Skeletal muscle satellite cell (primary cell): ENCODE measurements around the gene SPACA7.

Source experiments
- H3K27me3 ChIP-seq: 2 replicates; pipeline ENCODE4 v1.7.0; 2013; ENCODE audit warnings: low read length; ENCODE audit not compliant: control insufficient read depth, insufficient read depth
- H3K36me3 ChIP-seq: 2 replicates; pipeline ENCODE4 v1.7.0; 2013; ENCODE audit warnings: mild to moderate bottlenecking, control low read depth, low read length; ENCODE audit not compliant: insufficient read depth
- H3K4me1 ChIP-seq: 2 replicates; pipeline ENCODE4 v1.7.0; 2013; ENCODE audit warnings: low read length; ENCODE audit not compliant: control insufficient read depth, insufficient read depth
- H3K4me2 ChIP-seq: 2 replicates; pipeline ENCODE4 v1.7.0; 2013; ENCODE audit warnings: mild to moderate bottlenecking, low read length
- H3K4me3 ChIP-seq: 2 replicates; pipeline ENCODE4 v1.7.0; 2013; ENCODE audit warnings: low read length
- H3K9ac ChIP-seq: 2 replicates; pipeline ENCODE4 v1.7.0; 2013; ENCODE audit warnings: mild to moderate bottlenecking, low read depth, low read length, moderate library complexity
- H3K9me3 ChIP-seq: replicated peaks from 2 replicates; pipeline ENCODE4 v1.7.0; 2013; ENCODE audit warnings: mild to moderate bottlenecking, control low read depth, low read length

Gene SPACA7

DNA sequence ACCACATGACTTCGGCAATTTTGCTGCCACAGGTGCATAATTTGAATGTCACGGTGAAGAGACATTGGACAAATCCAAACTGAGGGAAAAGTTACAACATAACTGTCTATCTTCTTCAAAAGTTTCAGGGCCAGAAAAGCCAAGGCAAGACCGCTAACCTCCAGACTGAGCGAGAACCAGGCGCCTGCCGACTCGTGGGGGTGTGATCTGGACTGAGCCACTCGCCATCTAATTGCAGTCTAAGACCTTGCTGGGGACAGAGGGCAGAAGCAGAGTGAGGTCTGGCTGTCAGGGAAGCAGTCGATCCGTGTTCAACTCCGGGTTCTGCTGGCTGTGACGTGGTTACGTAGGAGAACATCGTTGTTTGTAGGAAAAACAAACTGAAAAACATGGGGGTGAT lies 88.6 kb downstream of the SPACA7 start:
- Histone ChIP-seq H3K27me3 (no peaks in the 10 kb centered on the region), H3K4me3 (no peak overlapping the region), H3K9me3 (no peaks in the 10 kb centered on the region), H3K4me1 (no peaks in the 10 kb centered on the region), H3K36me3 (no peaks in the 10 kb centered on the region), H3K4me2 (no peak overlapping the region), H3K9ac (no peak overlapping the region)

DNA sequence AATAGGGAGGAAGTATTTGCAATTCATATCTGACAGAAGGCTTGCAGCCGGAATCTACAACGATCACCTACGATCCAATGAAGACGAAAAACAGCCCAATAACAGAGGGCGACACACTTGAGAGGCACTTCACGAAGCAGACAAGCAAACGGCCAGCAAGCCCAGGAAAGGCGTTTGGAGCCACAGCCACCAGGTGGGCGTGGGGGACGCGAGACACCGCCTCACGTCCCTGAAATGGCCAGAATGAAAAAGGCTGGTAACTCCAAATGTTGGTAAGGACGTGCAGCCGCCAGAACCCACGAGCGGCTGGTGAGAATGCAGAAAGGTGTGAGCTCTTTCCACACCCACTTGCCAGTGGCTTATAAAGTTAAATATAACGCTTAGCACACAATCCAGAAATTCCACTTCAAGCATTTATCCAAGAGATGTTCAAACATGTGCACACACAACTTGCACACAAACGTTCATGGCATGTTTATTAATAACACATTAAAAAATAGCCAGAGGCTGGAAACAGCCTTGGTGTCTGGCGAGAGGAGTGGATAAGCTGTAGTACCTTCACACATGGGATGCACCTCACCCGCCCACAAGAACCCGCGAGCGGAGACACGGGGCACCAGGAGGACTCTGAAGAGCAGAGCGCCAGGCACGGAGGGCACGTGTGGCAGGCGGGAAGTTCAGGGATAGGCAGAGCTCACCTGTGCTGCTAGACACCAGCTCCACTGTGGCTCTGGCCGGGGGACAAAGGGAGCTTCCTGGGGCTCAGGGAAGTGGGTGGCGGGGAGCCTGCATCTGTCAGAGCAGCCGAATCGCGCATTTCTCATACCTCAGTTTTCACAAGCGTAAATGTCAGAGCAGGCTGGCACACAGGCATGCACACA lies 89.3 kb downstream of the SPACA7 start:
- Histone ChIP-seq H3K36me3 (no peaks in the 10 kb centered on the region), H3K4me1 (no peaks in the 10 kb centered on the region), H3K4me3 (no peak overlapping the region), H3K27me3 (no peaks in the 10 kb centered on the region), H3K4me2 (no peak overlapping the region), H3K9ac (no peak overlapping the region), H3K9me3 (no peaks in the 10 kb centered on the region)

- H3K27me3 ChIP-seq = no peaks in the 10 kb centered on the region
- H3K4me3 ChIP-seq = no peak overlapping the region
- no peaks in the 10 kb centered on the region for H3K36me3 ChIP-seq
- H3K4me1 ChIP-seq = no peaks in the 10 kb centered on the region
- H3K9ac ChIP-seq = no peak overlapping the region
- no peak overlapping the region for H3K4me2 ChIP-seq
- H3K9me3 ChIP-seq = no peaks in the 10 kb centered on the region
Observed at GRCh38 chr13:112466132-112467058, 90.2 kb downstream of the SPACA7 start.

- Histone ChIP-seq H3K9ac (no peak overlapping the region), H3K9me3 (no peaks in the 10 kb centered on the region), H3K4me1 (no peaks in the 10 kb centered on the region), H3K27me3 (no peaks in the 10 kb centered on the region), H3K4me2 (no peak overlapping the region), H3K36me3 (no peaks in the 10 kb centered on the region), H3K4me3 (no peak overlapping the region)
Observed at GRCh38 chr13:112467236-112467635, 91.1 kb downstream of the SPACA7 start.

DNA sequence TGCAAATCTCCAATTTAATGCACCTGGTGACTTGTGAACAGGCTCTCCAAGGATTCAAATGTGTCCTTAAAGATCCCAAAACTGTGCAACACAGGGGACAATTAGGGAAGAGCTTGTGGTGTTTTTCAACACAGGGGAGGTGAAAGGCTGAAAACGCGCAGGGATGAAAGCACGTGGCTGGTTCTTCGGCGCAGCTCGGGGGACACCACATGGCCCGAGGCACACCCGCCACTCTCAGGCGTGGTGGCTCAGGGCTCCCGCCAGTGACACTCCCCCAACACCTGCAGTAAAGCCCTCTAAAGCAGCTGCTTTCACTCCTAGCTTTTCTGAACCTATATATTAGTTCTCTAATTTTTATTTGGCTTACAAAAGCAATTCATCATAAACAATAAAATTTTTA lies 91.9 kb downstream of the SPACA7 start:
- no peaks in the 10 kb centered on the region for H3K36me3 ChIP-seq
- no peak overlapping the region for H3K4me3 ChIP-seq
- no peak overlapping the region for H3K9ac ChIP-seq
- H3K4me1 ChIP-seq = no peaks in the 10 kb centered on the region
- no peaks in the 10 kb centered on the region for H3K9me3 ChIP-seq
- no peak overlapping the region for H3K4me2 ChIP-seq
- no peaks in the 10 kb centered on the region for H3K27me3 ChIP-seq

DNA sequence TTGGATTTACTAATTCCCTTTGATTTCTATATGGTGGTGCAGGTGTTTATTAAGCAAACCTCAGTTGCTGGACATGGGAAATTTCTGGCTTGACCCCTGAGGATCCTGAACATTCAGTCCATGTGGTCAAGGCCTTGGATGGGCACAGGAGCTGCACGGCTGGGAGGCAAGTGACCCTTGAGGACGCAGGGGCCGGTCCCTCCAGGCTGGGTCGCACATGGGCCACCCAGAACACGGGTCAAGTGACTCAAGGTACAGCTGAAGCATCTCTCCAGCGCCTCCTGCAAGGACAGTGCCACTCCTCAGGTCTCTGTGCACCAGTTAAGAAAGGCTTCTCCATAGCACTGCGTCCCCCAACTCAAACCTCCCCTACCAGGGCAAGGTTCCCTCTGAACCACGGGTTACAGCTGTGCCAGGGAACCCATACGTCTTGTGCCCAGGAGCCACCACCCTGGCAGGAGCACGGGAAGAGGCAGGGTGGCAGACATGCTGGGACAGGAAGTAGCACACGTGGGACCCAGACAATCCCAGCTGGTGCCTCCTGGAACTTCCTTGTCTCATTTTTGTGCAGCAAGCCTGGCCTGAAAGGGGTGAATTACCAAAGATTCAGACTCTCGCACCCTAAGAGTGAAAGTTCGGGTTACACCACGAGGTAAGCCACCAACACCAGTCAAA lies 93.1 kb downstream of the SPACA7 start:
- Histone ChIP-seq H3K9me3 (no peaks in the 10 kb centered on the region), H3K27me3 (no peaks in the 10 kb centered on the region), H3K4me3 (no peak overlapping the region), H3K9ac (no peak overlapping the region), H3K4me1 (no peaks in the 10 kb centered on the region), H3K4me2 (no peak overlapping the region), H3K36me3 (no peaks in the 10 kb centered on the region)

DNA sequence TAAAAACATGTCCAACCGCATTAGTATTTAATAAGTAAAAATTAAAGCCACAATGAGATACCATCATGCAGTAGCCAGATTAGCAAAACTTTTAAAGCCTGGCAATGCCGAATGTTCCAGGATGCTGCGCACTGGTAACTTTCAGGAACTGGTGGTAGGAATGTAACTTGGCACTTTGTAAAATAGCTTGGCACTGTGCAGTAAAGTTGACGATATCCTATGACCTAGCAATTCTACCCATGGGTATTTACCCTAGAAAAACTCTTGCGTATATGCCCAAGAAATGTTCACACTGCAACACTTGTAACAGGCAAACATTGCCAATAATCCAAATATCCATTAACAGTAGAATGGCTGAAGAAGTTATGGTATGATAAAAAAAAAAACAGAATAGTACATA lies 97.7 kb downstream of the SPACA7 start:
- Histone ChIP-seq H3K9me3 (no peaks in the 10 kb centered on the region), H3K4me1 (no peaks in the 10 kb centered on the region), H3K36me3 (no peaks in the 10 kb centered on the region), H3K27me3 (no peaks in the 10 kb centered on the region), H3K9ac (no peak overlapping the region), H3K4me3 (no peak overlapping the region), H3K4me2 (no peak overlapping the region)

DNA sequence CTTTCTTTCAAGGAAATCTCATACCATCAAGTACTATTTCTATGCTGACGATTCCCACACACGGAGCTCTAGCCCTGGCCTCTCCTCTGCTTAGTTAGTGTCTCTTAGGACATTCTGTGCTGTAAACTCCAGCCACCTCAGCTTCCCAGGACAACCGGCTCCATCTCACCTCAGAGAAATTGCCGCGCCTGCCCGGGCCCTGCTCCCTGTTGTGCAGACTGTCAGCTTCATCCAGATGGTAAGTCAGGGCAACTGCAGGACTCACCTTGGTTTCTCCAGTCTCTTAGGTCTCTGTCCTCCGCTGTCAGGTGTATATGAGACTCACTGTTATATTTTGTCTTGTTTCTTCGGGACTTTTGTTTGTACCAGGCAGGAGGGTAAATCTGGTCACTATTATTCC lies 98.7 kb downstream of the SPACA7 start:
- no peak overlapping the region for H3K4me3 ChIP-seq
- H3K36me3 ChIP-seq = no peaks in the 10 kb centered on the region
- H3K9ac ChIP-seq = no peak overlapping the region
- H3K9me3 ChIP-seq = no peaks in the 10 kb centered on the region
- no peaks in the 10 kb centered on the region for H3K4me1 ChIP-seq
- H3K27me3 ChIP-seq = no peaks in the 10 kb centered on the region
- H3K4me2 ChIP-seq = no peak overlapping the region

GRCh38 chr13:112475889-112476288 lies 99.7 kb downstream of the SPACA7 start:
- H3K36me3 ChIP-seq = no peaks in the 10 kb centered on the region

GRCh38 chr13:112477070-112477619 lies 101.0 kb downstream of the SPACA7 start:
- Histone ChIP-seq H3K4me1 (no peaks in the 10 kb centered on the region), H3K4me3 (no peak overlapping the region), H3K36me3 (no peaks in the 10 kb centered on the region), H3K9ac (no peak overlapping the region), H3K9me3 (no peaks in the 10 kb centered on the region), H3K4me2 (no peak overlapping the region), H3K27me3 (no peaks in the 10 kb centered on the region)

More at GRCh38 chr13:112475889-112476288, 99.7 kb downstream of the SPACA7 start:
- H3K9ac ChIP-seq = no peak overlapping the region
- no peaks in the 10 kb centered on the region for H3K4me1 ChIP-seq
- no peaks in the 10 kb centered on the region for H3K27me3 ChIP-seq
- H3K4me2 ChIP-seq = no peak overlapping the region
- H3K4me3 ChIP-seq = no peak overlapping the region
- no peaks in the 10 kb centered on the region for H3K9me3 ChIP-seq

- no peaks in the 10 kb centered on the region for H3K9me3 ChIP-seq
- H3K4me3 ChIP-seq = no peak overlapping the region
- H3K27me3 ChIP-seq = no peaks in the 10 kb centered on the region
- no peaks in the 10 kb centered on the region for H3K4me1 ChIP-seq
- no peak overlapping the region for H3K4me2 ChIP-seq
- no peaks in the 10 kb centered on the region for H3K36me3 ChIP-seq
- no peak overlapping the region for H3K9ac ChIP-seq
Observed at GRCh38 chr13:112479389-112479788, 103.2 kb downstream of the SPACA7 start.
